Measurements from ENCODE around the gene TBCK.

TBCK gene

DNA sequence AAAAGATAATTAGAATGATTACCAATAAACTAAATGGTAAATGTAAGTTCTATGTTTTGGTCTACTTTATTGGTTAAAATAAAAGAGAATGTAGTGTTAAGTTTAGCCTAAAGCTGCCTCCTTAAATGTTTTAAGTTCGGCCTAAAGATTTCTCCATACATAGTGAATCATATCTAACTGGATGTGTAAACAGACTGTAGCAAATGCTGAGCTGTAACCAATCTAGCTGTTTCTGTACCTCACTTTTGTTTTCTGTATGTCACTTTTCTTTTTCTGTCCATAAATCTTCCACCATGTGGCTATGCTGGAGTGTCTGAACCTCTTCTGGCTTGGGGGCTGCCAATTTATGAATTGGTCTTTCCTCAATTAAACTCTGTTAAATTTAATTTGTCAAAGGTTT is 121.2 kb downstream of the TBCK start:
- no peak for TF ChIP-seq CTCF (IDR thresholded peaks at IDR 0.05)
- no peak overlapping the region for H3K4me2 ChIP-seq (ENCODE audit: low read length)

DNA sequence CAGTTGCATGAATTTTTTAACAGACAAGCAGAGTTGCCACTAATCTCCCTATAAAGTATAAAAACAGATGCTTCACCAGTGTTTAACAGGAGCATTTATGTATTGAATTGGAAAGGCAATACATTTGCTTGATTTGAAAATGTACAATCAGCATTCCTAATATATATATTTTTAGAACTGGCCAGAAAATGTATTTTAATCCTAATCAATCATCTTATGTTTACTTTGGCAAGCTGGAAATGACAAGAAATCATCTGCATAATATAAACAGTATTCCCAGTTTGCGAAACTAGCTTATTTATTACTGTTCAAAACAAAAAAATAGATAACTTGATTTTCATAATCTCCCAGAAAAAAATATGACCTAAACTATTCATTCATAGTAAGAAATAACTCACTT is 123.9 kb downstream of the TBCK start:
- Histone ChIP-seq H3K79me2 (no peaks in the 10 kb centered on the region), H3K36me3 (ENCODE audit: control insufficient read depth, insufficient read depth, low read length) (no peaks in the 10 kb centered on the region), H3K27ac (no peak overlapping the region), H3K9me3 (ENCODE audit: control insufficient read depth, low read length) (no peaks in the 10 kb centered on the region), H3K27me3 (ENCODE audit: control insufficient read depth, insufficient read depth, low read length) (no peaks in the 10 kb centered on the region), H3K4me3 (ENCODE audit: low read depth, low read length) (no peak overlapping the region), H3K4me1 (no peaks in the 10 kb centered on the region), H3K9ac (no peak overlapping the region), H3K4me2 (ENCODE audit: low read length) (no peak overlapping the region), H2AFZ (no peak overlapping the region)
- no peak for TF ChIP-seq CTCF (IDR thresholded peaks at IDR 0.05)

More for the DNA sequence above, 121.2 kb downstream of the TBCK start:
- no peaks in the 10 kb centered on the region for H3K9me3 ChIP-seq (ENCODE audit: control insufficient read depth, low read length)
- no peaks in the 10 kb centered on the region for H3K4me1 ChIP-seq
- H3K9ac ChIP-seq = no peak overlapping the region
- H3K4me3 ChIP-seq (ENCODE audit: low read depth, low read length) = no peak overlapping the region
- no peaks in the 10 kb centered on the region for H3K27me3 ChIP-seq (ENCODE audit: control insufficient read depth, insufficient read depth, low read length)
- no peak overlapping the region for H3K27ac ChIP-seq
- H3K79me2 ChIP-seq = no peaks in the 10 kb centered on the region
- H2AFZ ChIP-seq = no peak overlapping the region
- H3K36me3 ChIP-seq (ENCODE audit: control insufficient read depth, insufficient read depth, low read length) = no peaks in the 10 kb centered on the region

DNA sequence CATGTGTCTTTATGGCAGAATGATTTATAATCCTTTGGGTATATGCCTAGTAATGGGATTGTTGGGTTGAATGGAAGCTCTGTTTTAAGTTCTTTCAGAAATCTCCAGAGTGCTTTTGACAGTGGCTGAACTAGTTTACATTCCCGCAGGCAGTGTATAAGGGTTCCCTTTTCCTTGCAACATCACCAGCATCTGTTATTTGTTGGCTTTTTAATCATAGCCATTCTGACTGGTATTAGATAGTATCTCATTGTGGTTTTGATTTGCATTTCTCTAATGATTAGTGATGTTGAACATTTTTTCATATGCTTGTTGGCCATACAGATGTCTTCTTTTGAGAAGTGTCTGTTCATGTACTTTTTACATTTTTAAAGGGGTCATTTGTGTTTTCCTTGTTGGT is 129.8 kb downstream of the TBCK start:
- Histone ChIP-seq H3K9ac (no peak overlapping the region), H3K27ac (no peak overlapping the region), H3K79me2 (no peaks in the 10 kb centered on the region), H3K4me2 (ENCODE audit: low read length) (no peak overlapping the region), H3K4me3 (ENCODE audit: low read depth, low read length) (no peak overlapping the region), H3K9me3 (ENCODE audit: control insufficient read depth, low read length) (no peaks in the 10 kb centered on the region), H2AFZ (no peak overlapping the region), H3K36me3 (ENCODE audit: control insufficient read depth, insufficient read depth, low read length) (no peaks in the 10 kb centered on the region), H3K4me1 (no peaks in the 10 kb centered on the region), H3K27me3 (ENCODE audit: control insufficient read depth, insufficient read depth, low read length) (no peaks in the 10 kb centered on the region)
- TF ChIP-seq CTCF (IDR thresholded peaks at IDR 0.05) = no peak

DNA sequence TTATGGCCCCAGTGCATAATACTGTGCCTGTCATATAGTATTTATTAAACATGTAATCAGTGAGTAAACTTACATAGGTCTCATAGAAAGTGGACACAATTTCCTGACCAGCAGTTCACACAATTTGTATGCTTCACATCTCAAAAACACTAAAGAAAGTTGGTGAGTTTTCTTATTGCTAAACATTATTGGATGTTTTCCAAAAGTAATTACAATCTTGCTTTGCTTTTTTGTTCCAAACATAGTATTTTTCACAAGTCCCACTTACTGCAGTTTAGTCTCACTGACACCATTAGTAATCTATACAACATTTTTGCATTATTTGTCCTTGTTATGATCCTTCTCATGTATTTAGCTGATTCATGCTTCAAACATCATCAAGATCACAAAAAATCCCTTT is 132.5 kb downstream of the TBCK start:
- no peaks in the 10 kb centered on the region for H3K36me3 ChIP-seq (ENCODE audit: control insufficient read depth, insufficient read depth, low read length)
- H3K27ac ChIP-seq = no peak overlapping the region
- H3K4me1 ChIP-seq = no peaks in the 10 kb centered on the region
- H2AFZ ChIP-seq = no peak overlapping the region
- H3K27me3 ChIP-seq (ENCODE audit: control insufficient read depth, insufficient read depth, low read length) = no peaks in the 10 kb centered on the region
- H3K9ac ChIP-seq = no peak overlapping the region
- H3K4me3 ChIP-seq (ENCODE audit: low read depth, low read length) = no peak overlapping the region
- no peak for TF ChIP-seq CTCF (IDR thresholded peaks at IDR 0.05)
- no peak overlapping the region for H3K4me2 ChIP-seq (ENCODE audit: low read length)
- H3K79me2 ChIP-seq = no peaks in the 10 kb centered on the region
- H3K9me3 ChIP-seq (ENCODE audit: control insufficient read depth, low read length) = no peaks in the 10 kb centered on the region

GRCh38 chr4:106172861-106173260 is 143.1 kb downstream of the TBCK start:
- H3K27me3 ChIP-seq (ENCODE audit: control insufficient read depth, insufficient read depth, low read length) = no peaks in the 10 kb centered on the region
- no peaks in the 10 kb centered on the region for H3K36me3 ChIP-seq (ENCODE audit: control insufficient read depth, insufficient read depth, low read length)
- H2AFZ ChIP-seq = no peak overlapping the region
- H3K4me1 ChIP-seq = no peaks in the 10 kb centered on the region
- no peak overlapping the region for H3K9ac ChIP-seq
- TF ChIP-seq CTCF (IDR thresholded peaks at IDR 0.05) = no peak
- no peak overlapping the region for H3K4me3 ChIP-seq (ENCODE audit: low read depth, low read length)
- no peaks in the 10 kb centered on the region for H3K79me2 ChIP-seq
- no peak overlapping the region for H3K27ac ChIP-seq
- no peaks in the 10 kb centered on the region for H3K9me3 ChIP-seq (ENCODE audit: control insufficient read depth, low read length)
- H3K4me2 ChIP-seq (ENCODE audit: low read length) = no peak overlapping the region
